ENCODE measurements around the gene ATL1.
"Not testable (repeated sequence)": the region's sequence is repeated elsewhere in the genome, so short reads cannot be mapped to it uniquely, and the experiment has no call there.

ATL1 gene

DNA sequence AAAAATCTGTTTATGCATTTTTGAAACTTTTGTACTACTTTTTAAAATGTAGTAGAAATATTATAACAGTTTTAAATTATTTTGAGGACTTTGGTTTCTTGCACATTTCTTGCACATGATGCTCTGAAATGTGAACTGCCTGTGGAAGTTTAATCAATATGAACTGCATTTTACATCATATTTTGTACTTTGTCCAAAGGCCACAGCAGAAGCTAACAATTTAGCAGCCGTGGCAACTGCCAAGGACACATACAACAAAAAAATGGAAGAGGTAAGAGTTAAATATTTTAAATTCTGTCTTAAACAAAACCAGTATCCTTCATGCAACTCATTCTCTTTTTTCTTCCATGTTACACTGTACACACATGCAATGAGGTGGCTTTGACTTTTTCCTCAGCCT is 63.0 kb downstream of the ATL1 start:
- TF ChIP-seq BHLHE40 (IDR thresholded peaks at IDR 0.05; ENCODE audit: borderline replicate concordance) = no peak
- no peak for TF ChIP-seq PKNOX1 (IDR thresholded peaks at IDR 0.05)
- TF ChIP-seq LEF1 (IDR thresholded peaks at IDR 0.05; ENCODE audit: borderline replicate concordance) = no peak
- TF ChIP-seq CTBP1 (IDR thresholded peaks at IDR 0.05; ENCODE audit: borderline replicate concordance) = no peak
- TF ChIP-seq HDGF (IDR thresholded peaks at IDR 0.05; ENCODE audit: borderline replicate concordance) = no peak
- TF ChIP-seq SUZ12 (IDR thresholded peaks at IDR 0.05) = no peak
- TF ChIP-seq FOXK2 (IDR thresholded peaks at IDR 0.05) = no peak
- no peak for TF ChIP-seq ELF4 (IDR thresholded peaks at IDR 0.05)
- no peak for TF ChIP-seq FOXM1 (IDR thresholded peaks at IDR 0.05; ENCODE audit: borderline replicate concordance)
- no peak for TF ChIP-seq TARDBP (IDR thresholded peaks at IDR 0.05)
- TF ChIP-seq FOXA1 (IDR thresholded peaks at IDR 0.05) = no peak
- TF ChIP-seq L3MBTL2 (conservative IDR thresholded peaks at IDR 0.05) = no peak
- no peak for TF ChIP-seq SP1 (IDR thresholded peaks at IDR 0.05)
- no peak for TF ChIP-seq NFRKB (IDR thresholded peaks at IDR 0.05)
- no peak for TF ChIP-seq ZNF384 (IDR thresholded peaks at IDR 0.05)
- no peak for TF ChIP-seq ARNT (IDR thresholded peaks at IDR 0.05)
- CTCF ChIA-PET = no interaction called here

GRCh38 chr14:50624447-50624846 is 64.5 kb downstream of the ATL1 start:
- DNase-seq (ENCODE audit: extremely low spot score) = no peak
- CTCF ChIA-PET = no interaction called here
- POLR2A ChIA-PET = no interaction called here
- TF ChIP-seq ARNT (IDR thresholded peaks at IDR 0.05) = no peak
- no peak for TF ChIP-seq CTBP1 (IDR thresholded peaks at IDR 0.05; ENCODE audit: borderline replicate concordance)
- no peak for TF ChIP-seq TARDBP (IDR thresholded peaks at IDR 0.05)
- no peak for TF ChIP-seq NFRKB (IDR thresholded peaks at IDR 0.05)
- no peak for TF ChIP-seq PKNOX1 (IDR thresholded peaks at IDR 0.05)
- TF ChIP-seq FOXA1 (IDR thresholded peaks at IDR 0.05) = no peak

More for the DNA sequence above, 63.0 kb downstream of the ATL1 start:
- POLR2A ChIA-PET = no interaction called here
- no peak for DNase-seq (ENCODE audit: extremely low spot score)

DNA sequence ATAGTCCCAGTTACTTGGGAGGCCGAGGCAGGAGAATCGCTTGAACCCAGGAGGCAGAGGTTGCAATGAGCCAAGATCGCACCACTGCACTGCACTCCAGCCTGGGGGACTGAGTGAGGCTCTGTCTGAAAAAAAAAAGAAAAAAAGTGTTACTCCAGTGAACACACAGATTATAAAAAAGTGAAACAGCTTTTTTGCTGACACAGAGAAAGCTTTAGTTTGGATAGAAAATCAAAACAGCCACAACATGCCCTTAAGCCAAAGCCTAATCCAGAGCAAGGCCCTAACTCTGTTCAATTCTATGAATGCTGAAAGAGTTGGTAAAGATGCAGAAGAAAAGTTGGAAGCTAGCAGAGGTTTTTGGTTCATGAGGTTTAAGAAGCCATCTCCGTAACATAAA is 65.0 kb downstream of the ATL1 start:
- CTCF ChIA-PET; DNase-seq (ENCODE audit: extremely low spot score); POLR2A ChIA-PET: not testable (repeated sequence)

GRCh38 chr14:50631408-50631821 is 71.5 kb downstream of the ATL1 start:
- no peak for TF ChIP-seq FOXK2 (IDR thresholded peaks at IDR 0.05)
- no peak for TF ChIP-seq ELF4 (IDR thresholded peaks at IDR 0.05)
- no peak for TF ChIP-seq L3MBTL2 (conservative IDR thresholded peaks at IDR 0.05)
- TF ChIP-seq NFRKB (IDR thresholded peaks at IDR 0.05) = no peak
- no peak for TF ChIP-seq FOXA1 (IDR thresholded peaks at IDR 0.05)
- DNase-seq (ENCODE audit: extremely low spot score) = no peak
- CTCF ChIA-PET = no interaction called here
- POLR2A ChIA-PET = interaction anchor here (0.8 kb wide), 1 partner anchor 37 kb away, joined by 4 read pairs; the partner anchor contains the start of gene SAV1

DNA sequence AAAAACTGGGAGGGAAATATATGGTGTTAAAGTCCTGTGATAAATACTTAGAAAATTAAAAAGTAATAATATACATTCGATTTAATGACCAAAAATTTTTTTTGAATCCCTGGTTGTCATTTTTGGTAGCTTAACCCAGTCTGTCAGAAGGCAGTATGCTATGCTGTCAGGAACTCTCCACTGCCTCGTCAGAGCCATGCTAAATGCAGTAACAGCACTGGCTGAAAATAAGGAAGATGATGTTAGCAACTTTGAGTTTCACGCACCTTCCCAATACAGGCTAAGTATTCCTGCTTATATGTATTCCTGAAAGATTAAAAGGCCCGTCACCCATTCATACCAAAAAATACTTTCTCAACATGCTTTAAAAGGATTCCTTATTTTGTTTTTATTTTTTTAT is 74.0 kb downstream of the ATL1 start:
- POLR2A ChIA-PET = interaction anchor here (1.0 kb wide), 1 partner anchor 34 kb away, joined by 3 read pairs; the partner anchor contains the start of gene SAV1

GRCh38 chr14:50635141-50635540 is 75.2 kb downstream of the ATL1 start:
- TF ChIP-seq FOXA1 (IDR thresholded peaks at IDR 0.05) (no peak), TARDBP (IDR thresholded peaks at IDR 0.05) (no peak), FOXK2 (IDR thresholded peaks at IDR 0.05) (no peak), PKNOX1 (IDR thresholded peaks at IDR 0.05) (no peak), ELF4 (IDR thresholded peaks at IDR 0.05) (no peak), ARNT (IDR thresholded peaks at IDR 0.05) (no peak), SUZ12 (IDR thresholded peaks at IDR 0.05) (no peak), NFRKB (IDR thresholded peaks at IDR 0.05) (no peak)
- ChIA-PET CTCF (no interaction called here), POLR2A (no interaction called here)
- DNase-seq (ENCODE audit: extremely low spot score) = no peak

More for the DNA sequence above, 74.0 kb downstream of the ATL1 start:
- TF ChIP-seq LEF1 (IDR thresholded peaks at IDR 0.05; ENCODE audit: borderline replicate concordance) (no peak), SUZ12 (IDR thresholded peaks at IDR 0.05) (no peak)
- DNase-seq (ENCODE audit: extremely low spot score) = no peak
- CTCF ChIA-PET = no interaction called here

DNA sequence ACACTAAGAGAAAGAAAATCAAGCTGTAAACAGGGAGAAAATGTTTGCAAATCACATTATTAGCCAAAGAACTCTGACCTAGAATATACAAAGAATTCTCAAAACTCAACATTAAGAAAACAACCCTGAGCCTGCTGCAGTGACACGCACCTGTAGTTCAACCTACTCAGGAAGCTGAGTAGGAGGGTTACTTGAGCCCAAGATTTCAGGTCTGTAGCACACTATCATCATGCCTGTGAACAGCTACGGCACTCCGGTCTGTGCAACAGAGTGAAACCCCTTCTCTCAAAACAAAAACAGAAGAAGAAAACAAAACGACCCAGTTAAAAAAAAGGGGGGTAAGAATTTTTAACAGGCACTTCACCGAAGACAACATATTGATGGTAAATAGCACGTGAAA is 87.3 kb downstream of the ATL1 start:
- POLR2A ChIA-PET = interaction anchor here (1.3 kb wide), 1 partner anchor 21 kb away, joined by 3 read pairs; no protein-coding TSS in a partner anchor
- CTCF ChIA-PET = no interaction called here

More for the DNA sequence above, 87.3 kb downstream of the ATL1 start:
- no peak for TF ChIP-seq SP1 (IDR thresholded peaks at IDR 0.05)
- TF ChIP-seq HDGF (IDR thresholded peaks at IDR 0.05; ENCODE audit: borderline replicate concordance) = no peak
- no peak for TF ChIP-seq ARNT (IDR thresholded peaks at IDR 0.05)
- TF ChIP-seq FOXM1 (IDR thresholded peaks at IDR 0.05; ENCODE audit: borderline replicate concordance) = no peak
- no peak for TF ChIP-seq PKNOX1 (IDR thresholded peaks at IDR 0.05)
- TF ChIP-seq L3MBTL2 (conservative IDR thresholded peaks at IDR 0.05) = no peak
- no peak for TF ChIP-seq ELF4 (IDR thresholded peaks at IDR 0.05)
- no peak for TF ChIP-seq FOXK2 (IDR thresholded peaks at IDR 0.05)
- TF ChIP-seq CTBP1 (IDR thresholded peaks at IDR 0.05; ENCODE audit: borderline replicate concordance) = no peak
- TF ChIP-seq FOXA1 (IDR thresholded peaks at IDR 0.05) = no peak
- no peak for DNase-seq (ENCODE audit: extremely low spot score)

Measured in HEK293T (cell line).